ENCODE measurements around the gene FKBP1B.

The FKBP1B gene

DNA sequence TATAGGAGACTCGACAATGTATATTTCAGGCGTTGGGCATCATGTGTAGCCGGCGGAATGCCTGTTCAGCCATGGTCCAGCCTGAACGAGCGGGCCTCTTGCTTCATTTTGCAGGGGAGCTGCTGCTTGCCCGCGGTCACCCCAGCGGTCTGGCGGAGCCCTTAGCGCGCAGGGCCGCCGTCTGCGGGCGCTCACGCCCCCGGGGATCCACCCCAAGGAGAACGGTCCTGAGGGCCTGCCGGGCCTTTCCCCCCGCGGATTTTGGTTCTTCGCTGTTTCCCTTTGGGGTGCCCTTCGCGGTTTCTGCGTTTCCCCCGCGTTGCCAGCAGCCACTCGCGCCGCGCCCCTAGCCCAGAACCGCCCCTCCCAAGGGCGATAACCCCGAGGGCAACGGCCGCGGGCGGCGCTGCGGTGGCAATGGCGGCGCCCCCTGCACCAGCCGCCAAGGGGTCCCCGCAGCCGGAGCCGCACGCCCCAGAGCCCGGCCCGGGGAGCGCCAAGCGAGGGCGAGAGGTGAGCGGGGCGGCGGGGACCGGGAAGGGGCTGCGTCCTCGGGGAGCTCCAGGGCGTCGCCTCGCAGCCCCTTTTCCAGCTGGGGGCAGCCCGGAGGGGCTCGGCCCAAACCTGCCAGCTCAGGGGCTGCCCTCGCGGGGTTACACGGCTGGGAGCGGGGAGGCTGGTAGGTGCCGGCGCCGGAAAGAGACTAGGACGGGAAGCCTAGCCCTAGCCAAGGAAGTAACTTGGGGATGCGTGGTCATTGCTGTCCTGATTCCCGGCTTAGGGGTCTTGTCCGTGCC is 39.7 kb upstream of the FKBP1B start, which contains the start of gene MFSD2B:
Gene MFSD2B (plus strand): TSS at position 406 of the 797 bp plus-strand sequence. CDS start 12 bp downstream, at position 418.
- Histone ChIP-seq H3K4me1 (ENCODE audit: control insufficient read depth, insufficient read depth, low read length) (no peaks in the 10 kb centered on the region), H3K4me3 (ENCODE audit: low read depth, low read length) (no peak within 1 kb of the TSS), H3K36me3 (ENCODE audit: control insufficient read depth in 2 of 2, insufficient read depth in 1 of 2, low read length in 2 of 2) (no peaks in the 10 kb centered on the region; a peak in 1 of 3 replicates), H3K9me3 (ENCODE audit: control insufficient read depth, insufficient read depth, low read depth, low read length) (no peaks in the 10 kb centered on the region), H3K27ac (ENCODE audit: extremely low read depth, low read depth, low read length) (no peak within 1 kb of the TSS)
- POLR2A ChIA-PET, result no interaction called here
- TF ChIP-seq, protein P1, sequence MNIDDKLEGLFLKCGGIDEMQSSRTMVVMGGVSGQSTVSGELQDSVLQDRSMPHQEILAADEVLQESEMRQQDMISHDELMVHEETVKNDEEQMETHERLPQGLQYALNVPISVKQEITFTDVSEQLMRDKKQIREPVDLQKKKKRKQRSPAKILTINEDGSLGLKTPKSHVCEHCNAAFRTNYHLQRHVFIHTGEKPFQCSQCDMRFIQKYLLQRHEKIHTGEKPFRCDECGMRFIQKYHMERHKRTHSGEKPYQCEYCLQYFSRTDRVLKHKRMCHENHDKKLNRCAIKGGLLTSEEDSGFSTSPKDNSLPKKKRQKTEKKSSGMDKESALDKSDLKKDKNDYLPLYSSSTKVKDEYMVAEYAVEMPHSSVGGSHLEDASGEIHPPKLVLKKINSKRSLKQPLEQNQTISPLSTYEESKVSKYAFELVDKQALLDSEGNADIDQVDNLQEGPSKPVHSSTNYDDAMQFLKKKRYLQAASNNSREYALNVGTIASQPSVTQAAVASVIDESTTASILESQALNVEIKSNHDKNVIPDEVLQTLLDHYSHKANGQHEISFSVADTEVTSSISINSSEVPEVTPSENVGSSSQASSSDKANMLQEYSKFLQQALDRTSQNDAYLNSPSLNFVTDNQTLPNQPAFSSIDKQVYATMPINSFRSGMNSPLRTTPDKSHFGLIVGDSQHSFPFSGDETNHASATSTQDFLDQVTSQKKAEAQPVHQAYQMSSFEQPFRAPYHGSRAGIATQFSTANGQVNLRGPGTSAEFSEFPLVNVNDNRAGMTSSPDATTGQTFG (tag by site-specific recombination; IDR thresholded peaks at IDR 0.05; ENCODE audit: borderline replicate concordance), result no peak
- no peak for TF ChIP-seq ZFHX2 (tag by site-specific recombination; conservative IDR thresholded peaks at IDR 0.05)
- TF ChIP-seq ZNF610 (tag by site-specific recombination; IDR thresholded peaks at IDR 0.05; ENCODE audit: borderline replicate concordance), result no peak
- TF ChIP-seq ZBTB7A (tag by site-specific recombination; IDR thresholded peaks at IDR 0.05; ENCODE audit: low read depth), result no peak
- TF ChIP-seq, protein P2, sequence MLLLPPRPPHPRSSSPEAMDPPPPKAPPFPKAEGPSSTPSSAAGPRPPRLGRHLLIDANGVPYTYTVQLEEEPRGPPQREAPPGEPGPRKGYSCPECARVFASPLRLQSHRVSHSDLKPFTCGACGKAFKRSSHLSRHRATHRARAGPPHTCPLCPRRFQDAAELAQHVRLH (tag by site-specific recombination; IDR thresholded peaks at IDR 0.05), result no peak
- TF ChIP-seq ZNF132 (tag by site-specific recombination; IDR thresholded peaks at IDR 0.05; ENCODE audit: borderline replicate concordance), result no peak
- no peak for TF ChIP-seq SALL2 (tag by site-specific recombination; IDR thresholded peaks at IDR 0.05; ENCODE audit: borderline replicate concordance)
- no peak for TF ChIP-seq ZNF558 (tag by site-specific recombination; IDR thresholded peaks at IDR 0.05)
- TF ChIP-seq, protein P3, sequence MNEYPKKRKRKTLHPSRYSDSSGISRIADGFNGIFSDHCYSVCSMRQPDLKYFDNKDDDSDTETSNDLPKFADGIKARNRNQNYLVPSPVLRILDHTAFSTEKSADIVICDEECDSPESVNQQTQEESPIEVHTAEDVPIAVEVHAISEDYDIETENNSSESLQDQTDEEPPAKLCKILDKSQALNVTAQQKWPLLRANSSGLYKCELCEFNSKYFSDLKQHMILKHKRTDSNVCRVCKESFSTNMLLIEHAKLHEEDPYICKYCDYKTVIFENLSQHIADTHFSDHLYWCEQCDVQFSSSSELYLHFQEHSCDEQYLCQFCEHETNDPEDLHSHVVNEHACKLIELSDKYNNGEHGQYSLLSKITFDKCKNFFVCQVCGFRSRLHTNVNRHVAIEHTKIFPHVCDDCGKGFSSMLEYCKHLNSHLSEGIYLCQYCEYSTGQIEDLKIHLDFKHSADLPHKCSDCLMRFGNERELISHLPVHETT (tag by site-specific recombination; IDR thresholded peaks at IDR 0.05), result no peak
- TF ChIP-seq, protein P4, sequence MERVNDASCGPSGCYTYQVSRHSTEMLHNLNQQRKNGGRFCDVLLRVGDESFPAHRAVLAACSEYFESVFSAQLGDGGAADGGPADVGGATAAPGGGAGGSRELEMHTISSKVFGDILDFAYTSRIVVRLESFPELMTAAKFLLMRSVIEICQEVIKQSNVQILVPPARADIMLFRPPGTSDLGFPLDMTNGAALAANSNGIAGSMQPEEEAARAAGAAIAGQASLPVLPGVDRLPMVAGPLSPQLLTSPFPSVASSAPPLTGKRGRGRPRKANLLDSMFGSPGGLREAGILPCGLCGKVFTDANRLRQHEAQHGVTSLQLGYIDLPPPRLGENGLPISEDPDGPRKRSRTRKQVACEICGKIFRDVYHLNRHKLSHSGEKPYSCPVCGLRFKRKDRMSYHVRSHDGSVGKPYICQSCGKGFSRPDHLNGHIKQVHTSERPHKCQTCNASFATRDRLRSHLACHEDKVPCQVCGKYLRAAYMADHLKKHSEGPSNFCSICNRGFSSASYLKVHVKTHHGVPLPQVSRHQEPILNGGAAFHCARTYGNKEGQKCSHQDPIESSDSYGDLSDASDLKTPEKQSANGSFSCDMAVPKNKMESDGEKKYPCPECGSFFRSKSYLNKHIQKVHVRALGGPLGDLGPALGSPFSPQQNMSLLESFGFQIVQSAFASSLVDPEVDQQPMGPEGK (tag by site-specific recombination; IDR thresholded peaks at IDR 0.05), result no peak
- TF ChIP-seq ZNF394 (tag by site-specific recombination; IDR thresholded peaks at IDR 0.05; ENCODE audit: borderline replicate concordance), result no peak
- TF ChIP-seq KLF1 (tag by site-specific recombination; IDR thresholded peaks at IDR 0.05), result no peak
- TF ChIP-seq ZNF140 (tag by site-specific recombination; IDR thresholded peaks at IDR 0.05), result no peak
- no peak for TF ChIP-seq SP2 (tag by site-specific recombination; IDR thresholded peaks at IDR 0.05)
- CTCF ChIA-PET, result interaction anchor here (0.6 kb wide), 1 partner anchor 82 kb away, joined by 4 read pairs; no protein-coding TSS in a partner anchor

DNA sequence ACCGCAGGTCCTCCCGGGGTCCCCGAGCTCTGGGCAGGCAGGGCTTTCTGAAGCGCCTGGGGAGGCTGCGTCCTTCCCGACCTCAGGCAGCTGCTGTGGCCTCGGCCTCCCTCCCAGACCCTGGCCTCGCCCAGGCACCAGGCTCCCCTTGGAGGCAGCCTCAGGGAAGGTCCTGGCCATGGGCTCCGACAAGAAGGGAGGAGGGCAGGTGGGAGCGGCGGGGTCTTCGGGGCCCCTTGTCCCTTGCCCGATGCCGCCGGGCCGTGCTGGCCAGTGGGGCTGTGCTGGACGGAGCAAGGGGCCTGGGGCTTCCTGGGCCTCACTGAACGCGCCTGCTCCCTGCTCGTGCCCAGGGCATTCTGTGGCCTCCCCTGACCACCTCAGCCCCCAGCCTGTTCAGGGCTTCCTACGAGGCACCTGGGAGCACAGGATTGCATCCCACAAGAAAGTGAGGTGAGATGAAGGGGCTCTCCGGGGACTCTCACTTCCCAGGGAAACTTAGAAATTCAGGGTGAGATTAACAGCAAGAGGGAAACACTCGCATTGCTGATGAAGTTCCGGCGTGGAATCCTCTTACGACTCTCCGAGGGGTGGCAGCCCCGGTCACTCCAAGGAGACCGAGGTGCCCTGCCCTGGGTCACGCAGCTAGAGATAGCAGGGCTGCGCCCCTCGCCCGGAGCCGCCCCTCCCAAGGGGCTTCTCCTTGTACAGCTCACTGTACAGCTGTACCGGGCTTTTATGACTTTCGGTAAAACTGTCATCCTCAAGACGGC is 38.9 kb upstream of the FKBP1B start:
- Histone ChIP-seq H3K36me3 (ENCODE audit: control insufficient read depth in 2 of 2, insufficient read depth in 1 of 2, low read length in 2 of 2) (no peaks in the 10 kb centered on the region; a peak in 1 of 3 replicates), H3K9me3 (ENCODE audit: control insufficient read depth, insufficient read depth, low read depth, low read length) (no peaks in the 10 kb centered on the region), H3K4me3 (ENCODE audit: low read depth, low read length) (no peak overlapping the region), H3K27ac (ENCODE audit: extremely low read depth, low read depth, low read length) (no peak overlapping the region), H3K4me1 (ENCODE audit: control insufficient read depth, insufficient read depth, low read length) (no peaks in the 10 kb centered on the region)
- ChIA-PET POLR2A (no interaction called here), CTCF (no interaction called here)
- TF ChIP-seq, protein P5, sequence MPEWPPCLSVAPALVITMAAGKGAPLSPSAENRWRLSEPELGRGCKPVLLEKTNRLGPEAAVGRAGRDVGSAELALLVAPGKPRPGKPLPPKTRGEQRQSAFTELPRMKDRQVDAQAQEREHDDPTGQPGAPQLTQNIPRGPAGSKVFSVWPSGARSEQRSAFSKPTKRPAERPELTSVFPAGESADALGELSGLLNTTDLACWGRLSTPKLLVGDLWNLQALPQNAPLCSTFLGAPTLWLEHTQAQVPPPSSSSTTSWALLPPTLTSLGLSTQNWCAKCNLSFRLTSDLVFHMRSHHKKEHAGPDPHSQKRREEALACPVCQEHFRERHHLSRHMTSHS (tag by site-specific recombination; IDR thresholded peaks at IDR 0.05), result no peak
- TF ChIP-seq ZNF600 (tag by site-specific recombination; IDR thresholded peaks at IDR 0.05) (no peak), ZNF184 (tag by site-specific recombination; IDR thresholded peaks at IDR 0.05) (no peak), ZBTB1 (tag by site-specific recombination; IDR thresholded peaks at IDR 0.05) (no peak), ZNF555 (tag by site-specific recombination; conservative IDR thresholded peaks at IDR 0.05) (no peak)
- TF ChIP-seq, protein P6, sequence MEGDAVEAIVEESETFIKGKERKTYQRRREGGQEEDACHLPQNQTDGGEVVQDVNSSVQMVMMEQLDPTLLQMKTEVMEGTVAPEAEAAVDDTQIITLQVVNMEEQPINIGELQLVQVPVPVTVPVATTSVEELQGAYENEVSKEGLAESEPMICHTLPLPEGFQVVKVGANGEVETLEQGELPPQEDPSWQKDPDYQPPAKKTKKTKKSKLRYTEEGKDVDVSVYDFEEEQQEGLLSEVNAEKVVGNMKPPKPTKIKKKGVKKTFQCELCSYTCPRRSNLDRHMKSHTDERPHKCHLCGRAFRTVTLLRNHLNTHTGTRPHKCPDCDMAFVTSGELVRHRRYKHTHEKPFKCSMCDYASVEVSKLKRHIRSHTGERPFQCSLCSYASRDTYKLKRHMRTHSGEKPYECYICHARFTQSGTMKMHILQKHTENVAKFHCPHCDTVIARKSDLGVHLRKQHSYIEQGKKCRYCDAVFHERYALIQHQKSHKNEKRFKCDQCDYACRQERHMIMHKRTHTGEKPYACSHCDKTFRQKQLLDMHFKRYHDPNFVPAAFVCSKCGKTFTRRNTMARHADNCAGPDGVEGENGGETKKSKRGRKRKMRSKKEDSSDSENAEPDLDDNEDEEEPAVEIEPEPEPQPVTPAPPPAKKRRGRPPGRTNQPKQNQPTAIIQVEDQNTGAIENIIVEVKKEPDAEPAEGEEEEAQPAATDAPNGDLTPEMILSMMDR (tag by site-specific recombination; IDR thresholded peaks at IDR 0.05), result no peak
- TF ChIP-seq, protein P7, sequence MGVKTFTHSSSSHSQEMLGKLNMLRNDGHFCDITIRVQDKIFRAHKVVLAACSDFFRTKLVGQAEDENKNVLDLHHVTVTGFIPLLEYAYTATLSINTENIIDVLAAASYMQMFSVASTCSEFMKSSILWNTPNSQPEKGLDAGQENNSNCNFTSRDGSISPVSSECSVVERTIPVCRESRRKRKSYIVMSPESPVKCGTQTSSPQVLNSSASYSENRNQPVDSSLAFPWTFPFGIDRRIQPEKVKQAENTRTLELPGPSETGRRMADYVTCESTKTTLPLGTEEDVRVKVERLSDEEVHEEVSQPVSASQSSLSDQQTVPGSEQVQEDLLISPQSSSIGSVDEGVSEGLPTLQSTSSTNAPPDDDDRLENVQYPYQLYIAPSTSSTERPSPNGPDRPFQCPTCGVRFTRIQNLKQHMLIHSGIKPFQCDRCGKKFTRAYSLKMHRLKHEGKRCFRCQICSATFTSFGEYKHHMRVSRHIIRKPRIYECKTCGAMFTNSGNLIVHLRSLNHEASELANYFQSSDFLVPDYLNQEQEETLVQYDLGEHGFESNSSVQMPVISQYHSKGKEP (tag by site-specific recombination; IDR thresholded peaks at IDR 0.05), result no peak

Measured in HEK293 (cell line).